ENCODE results near the gene IFNAR2. TPM values are rescaled to one million over a fixed set of nuclear protein-coding genes. Genes with fewer than 3 reads are reported as not detected.

Gene IFNAR2
- total RNA-seq, 1 experiment from 2014 or later, result 12.3 TPM

DNA sequence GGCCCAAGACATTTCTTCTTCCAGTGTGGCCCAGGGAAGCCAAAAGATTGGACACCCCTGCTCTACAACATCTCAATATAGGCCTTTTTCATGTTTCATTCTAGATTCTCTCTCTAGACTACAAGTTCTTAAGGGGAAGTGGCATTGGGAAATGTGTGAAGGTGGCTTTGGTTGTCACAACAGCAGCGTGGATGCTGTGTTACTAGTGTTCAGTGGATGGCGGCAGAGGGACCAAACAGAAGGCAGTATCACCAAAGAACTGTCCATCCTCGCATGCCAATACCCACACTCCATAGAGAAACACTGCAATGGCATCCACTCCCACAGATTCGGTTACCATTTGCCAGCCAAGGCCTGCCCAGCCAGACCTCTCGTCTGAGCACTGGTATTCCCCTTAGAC, 24.3 kb upstream of the IFNAR2 start (continued):
- TF ChIP-seq, protein P1, sequence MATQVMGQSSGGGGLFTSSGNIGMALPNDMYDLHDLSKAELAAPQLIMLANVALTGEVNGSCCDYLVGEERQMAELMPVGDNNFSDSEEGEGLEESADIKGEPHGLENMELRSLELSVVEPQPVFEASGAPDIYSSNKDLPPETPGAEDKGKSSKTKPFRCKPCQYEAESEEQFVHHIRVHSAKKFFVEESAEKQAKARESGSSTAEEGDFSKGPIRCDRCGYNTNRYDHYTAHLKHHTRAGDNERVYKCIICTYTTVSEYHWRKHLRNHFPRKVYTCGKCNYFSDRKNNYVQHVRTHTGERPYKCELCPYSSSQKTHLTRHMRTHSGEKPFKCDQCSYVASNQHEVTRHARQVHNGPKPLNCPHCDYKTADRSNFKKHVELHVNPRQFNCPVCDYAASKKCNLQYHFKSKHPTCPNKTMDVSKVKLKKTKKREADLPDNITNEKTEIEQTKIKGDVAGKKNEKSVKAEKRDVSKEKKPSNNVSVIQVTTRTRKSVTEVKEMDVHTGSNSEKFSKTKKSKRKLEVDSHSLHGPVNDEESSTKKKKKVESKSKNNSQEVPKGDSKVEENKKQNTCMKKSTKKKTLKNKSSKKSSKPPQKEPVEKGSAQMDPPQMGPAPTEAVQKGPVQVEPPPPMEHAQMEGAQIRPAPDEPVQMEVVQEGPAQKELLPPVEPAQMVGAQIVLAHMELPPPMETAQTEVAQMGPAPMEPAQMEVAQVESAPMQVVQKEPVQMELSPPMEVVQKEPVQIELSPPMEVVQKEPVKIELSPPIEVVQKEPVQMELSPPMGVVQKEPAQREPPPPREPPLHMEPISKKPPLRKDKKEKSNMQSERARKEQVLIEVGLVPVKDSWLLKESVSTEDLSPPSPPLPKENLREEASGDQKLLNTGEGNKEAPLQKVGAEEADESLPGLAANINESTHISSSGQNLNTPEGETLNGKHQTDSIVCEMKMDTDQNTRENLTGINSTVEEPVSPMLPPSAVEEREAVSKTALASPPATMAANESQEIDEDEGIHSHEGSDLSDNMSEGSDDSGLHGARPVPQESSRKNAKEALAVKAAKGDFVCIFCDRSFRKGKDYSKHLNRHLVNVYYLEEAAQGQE (IDR thresholded peaks at IDR 0.05; ENCODE audit: low read depth), result no peak
- TF ChIP-seq CBX3 (IDR thresholded peaks at IDR 0.05; ENCODE audit: low read depth), result no peak

DNA sequence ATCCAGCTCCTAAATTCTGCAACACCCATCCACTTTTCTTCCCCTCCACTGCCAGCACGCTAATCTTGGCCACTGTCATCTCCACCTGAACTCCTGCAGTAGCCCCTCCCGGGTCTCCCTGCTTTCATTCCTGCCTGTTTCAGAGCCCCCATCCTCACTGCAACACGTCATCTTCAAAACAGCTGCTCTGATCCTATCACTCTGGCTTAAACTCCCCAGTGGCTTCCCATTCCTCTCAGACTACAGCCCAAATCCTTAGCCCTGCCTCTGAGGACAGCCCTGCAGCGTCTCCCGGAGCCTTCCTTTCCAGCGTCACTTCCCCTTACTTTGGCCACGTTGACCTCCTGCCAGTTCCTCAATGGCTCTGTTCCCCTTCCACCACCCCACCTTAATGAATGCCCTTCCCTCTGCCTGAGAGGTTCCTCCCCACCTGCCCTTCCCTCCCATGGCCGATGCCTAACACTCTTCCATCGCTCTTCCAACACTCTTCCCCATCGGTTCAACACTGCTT, 22.9 kb upstream of the IFNAR2 start:
- no peaks in the 10 kb centered on the region for H4K20me1 ChIP-seq (ENCODE audit: insufficient read depth)
- no peak overlapping the region for H3K4me2 ChIP-seq (ENCODE audit: low read length)
- TF ChIP-seq SRF (IDR thresholded peaks at IDR 0.05; ENCODE audit: low read depth) (no peak), ELF1 (IDR thresholded peaks at IDR 0.05; ENCODE audit: borderline replicate concordance, low read depth) (no peak), SP1 (IDR thresholded peaks at IDR 0.05; ENCODE audit: low read depth) (no peak)
- TF ChIP-seq, protein P2, sequence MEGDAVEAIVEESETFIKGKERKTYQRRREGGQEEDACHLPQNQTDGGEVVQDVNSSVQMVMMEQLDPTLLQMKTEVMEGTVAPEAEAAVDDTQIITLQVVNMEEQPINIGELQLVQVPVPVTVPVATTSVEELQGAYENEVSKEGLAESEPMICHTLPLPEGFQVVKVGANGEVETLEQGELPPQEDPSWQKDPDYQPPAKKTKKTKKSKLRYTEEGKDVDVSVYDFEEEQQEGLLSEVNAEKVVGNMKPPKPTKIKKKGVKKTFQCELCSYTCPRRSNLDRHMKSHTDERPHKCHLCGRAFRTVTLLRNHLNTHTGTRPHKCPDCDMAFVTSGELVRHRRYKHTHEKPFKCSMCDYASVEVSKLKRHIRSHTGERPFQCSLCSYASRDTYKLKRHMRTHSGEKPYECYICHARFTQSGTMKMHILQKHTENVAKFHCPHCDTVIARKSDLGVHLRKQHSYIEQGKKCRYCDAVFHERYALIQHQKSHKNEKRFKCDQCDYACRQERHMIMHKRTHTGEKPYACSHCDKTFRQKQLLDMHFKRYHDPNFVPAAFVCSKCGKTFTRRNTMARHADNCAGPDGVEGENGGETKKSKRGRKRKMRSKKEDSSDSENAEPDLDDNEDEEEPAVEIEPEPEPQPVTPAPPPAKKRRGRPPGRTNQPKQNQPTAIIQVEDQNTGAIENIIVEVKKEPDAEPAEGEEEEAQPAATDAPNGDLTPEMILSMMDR (IDR thresholded peaks at IDR 0.05 in 2 of 3, conservative IDR thresholded peaks at IDR 0.05 in 1 of 3; ENCODE audit: borderline replicate concordance in 1 of 3, insufficient read depth in 1 of 3, low read depth in 2 of 3, low read length in 2 of 3), result no peak
- TF ChIP-seq, protein P3, sequence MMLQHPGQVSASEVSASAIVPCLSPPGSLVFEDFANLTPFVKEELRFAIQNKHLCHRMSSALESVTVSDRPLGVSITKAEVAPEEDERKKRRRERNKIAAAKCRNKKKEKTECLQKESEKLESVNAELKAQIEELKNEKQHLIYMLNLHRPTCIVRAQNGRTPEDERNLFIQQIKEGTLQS (IDR thresholded peaks at IDR 0.05), result no peak
- intact Hi-C loops (cut with micrococcal nuclease), result no loop called here
- ATAC-seq (no peak), DNase-seq (ENCODE audit: low read depth, low spot score) (no peak)
- no peaks in the 10 kb centered on the region for H3K27me3 ChIP-seq (ENCODE audit: insufficient read depth, low read length)
- H3K9ac ChIP-seq (ENCODE audit: low read length), result no peak overlapping the region
- RAD21 ChIA-PET (ENCODE audit: low non-redundant PET in 1 of 2, low total read pairs in 2 of 2, uncharacterized antibody in 2 of 2, unreplicated experiment in 2 of 2), result no interaction called here
- H3K4me1 ChIP-seq (ENCODE audit: control insufficient read depth in 1 of 2, insufficient read depth in 2 of 2, low read length in 2 of 2), result peaks cover 6 to 24% of the 10 kb centered on the region in 2 experiments
- H3K9me3 ChIP-seq (ENCODE audit: control insufficient read depth in 1 of 2, insufficient read depth in 1 of 2, low read depth in 1 of 2, low read length in 2 of 2), result no peaks in the 10 kb centered on the region; a peak in 1 of 4 replicates
- no peaks in the 10 kb centered on the region for H3K9me2 ChIP-seq (ENCODE audit: insufficient read depth)
- no peaks in the 10 kb centered on the region for H3K79me2 ChIP-seq (ENCODE audit: insufficient read depth, low read length)
- POLR2A ChIA-PET, result no interaction called here
- CTCF ChIA-PET, result no interaction called here
- no TSS peak for BruUV-seq (replicated peaks)
- no peak overlapping the region for H2AFZ ChIP-seq (ENCODE audit: low read depth, low read length, poor library complexity, severe bottlenecking)
- no peaks in the 10 kb centered on the region for H3K36me3 ChIP-seq (ENCODE audit: control insufficient read depth in 1 of 2, insufficient read depth in 2 of 2, low read length in 2 of 2)
- no peak overlapping the region for H3K4me3 ChIP-seq (replicated peaks in 1 of 2; ENCODE audit: low read depth in 1 of 2, low read length in 2 of 2)
- no peak overlapping the region for H3K27ac ChIP-seq (ENCODE audit: low read depth, low read length)
